ENCODE results near the gene QRFPR. TPM values are rescaled to one million over a fixed set of nuclear protein-coding genes. Genes with fewer than 3 reads are reported as not detected.

QRFPR gene
- total RNA-seq, 4 donors from 2014 or later, result 3.0 TPM; not detected in 3

DNA sequence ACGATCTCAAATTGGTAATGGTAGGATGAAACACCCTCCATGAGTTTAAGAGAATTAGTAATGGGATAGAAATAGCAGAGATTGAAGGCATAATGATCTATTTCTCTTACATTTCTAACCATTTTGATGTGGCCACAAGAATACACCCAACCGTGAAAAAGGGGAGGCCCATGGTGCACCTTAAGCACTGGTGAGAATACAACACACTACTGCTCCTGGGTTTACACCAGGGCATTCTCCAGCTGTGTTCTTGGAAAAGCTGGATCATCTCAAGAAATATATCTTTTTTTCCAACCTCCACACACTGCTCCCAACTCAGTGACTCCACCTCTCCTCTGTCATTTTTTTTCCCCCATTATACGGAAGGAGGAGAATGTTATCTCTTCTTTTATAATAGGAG is 1.5 kb downstream of the QRFPR start:
- TF ChIP-seq POLR2A (IDR thresholded peaks at IDR 0.05), result no peak
- TF ChIP-seq, protein P1, sequence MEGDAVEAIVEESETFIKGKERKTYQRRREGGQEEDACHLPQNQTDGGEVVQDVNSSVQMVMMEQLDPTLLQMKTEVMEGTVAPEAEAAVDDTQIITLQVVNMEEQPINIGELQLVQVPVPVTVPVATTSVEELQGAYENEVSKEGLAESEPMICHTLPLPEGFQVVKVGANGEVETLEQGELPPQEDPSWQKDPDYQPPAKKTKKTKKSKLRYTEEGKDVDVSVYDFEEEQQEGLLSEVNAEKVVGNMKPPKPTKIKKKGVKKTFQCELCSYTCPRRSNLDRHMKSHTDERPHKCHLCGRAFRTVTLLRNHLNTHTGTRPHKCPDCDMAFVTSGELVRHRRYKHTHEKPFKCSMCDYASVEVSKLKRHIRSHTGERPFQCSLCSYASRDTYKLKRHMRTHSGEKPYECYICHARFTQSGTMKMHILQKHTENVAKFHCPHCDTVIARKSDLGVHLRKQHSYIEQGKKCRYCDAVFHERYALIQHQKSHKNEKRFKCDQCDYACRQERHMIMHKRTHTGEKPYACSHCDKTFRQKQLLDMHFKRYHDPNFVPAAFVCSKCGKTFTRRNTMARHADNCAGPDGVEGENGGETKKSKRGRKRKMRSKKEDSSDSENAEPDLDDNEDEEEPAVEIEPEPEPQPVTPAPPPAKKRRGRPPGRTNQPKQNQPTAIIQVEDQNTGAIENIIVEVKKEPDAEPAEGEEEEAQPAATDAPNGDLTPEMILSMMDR (IDR thresholded peaks at IDR 0.05), result no peak
- H3K9me3 ChIP-seq, result no peaks in the 10 kb centered on the region
- intact Hi-C loops (cut with DNase I; ENCODE audit: low total_unique reads), result no loop called here
- H3K4me3 ChIP-seq, result no peak overlapping the region
- H3K36me3 ChIP-seq, result no peaks in the 10 kb centered on the region
- H3K27ac ChIP-seq, result no peak overlapping the region
- no peaks in the 10 kb centered on the region for H3K4me1 ChIP-seq
- peaks cover 0 to 10% of the 10 kb centered on the region in 2 donors for H3K27me3 ChIP-seq
- DNase-seq, result no peak

- peaks cover 0 to 10% of the 10 kb centered on the region in 2 donors for H3K27me3 ChIP-seq
- no peaks in the 10 kb centered on the region for H3K4me1 ChIP-seq
- H3K27ac ChIP-seq, result no peak overlapping the region
- H3K9me3 ChIP-seq, result no peaks in the 10 kb centered on the region
- no peak for DNase-seq
- no peaks in the 10 kb centered on the region for H3K36me3 ChIP-seq
- no peak for TF ChIP-seq POLR2A (IDR thresholded peaks at IDR 0.05)
- TF ChIP-seq, protein P1 (IDR thresholded peaks at IDR 0.05), result no peak
- H3K4me3 ChIP-seq, result no peak overlapping the region
- intact Hi-C loops (cut with DNase I; ENCODE audit: low total_unique reads), result no loop called here
Observed at GRCh38 chr4:121377076-121377475, 3.7 kb downstream of the QRFPR start.

DNA sequence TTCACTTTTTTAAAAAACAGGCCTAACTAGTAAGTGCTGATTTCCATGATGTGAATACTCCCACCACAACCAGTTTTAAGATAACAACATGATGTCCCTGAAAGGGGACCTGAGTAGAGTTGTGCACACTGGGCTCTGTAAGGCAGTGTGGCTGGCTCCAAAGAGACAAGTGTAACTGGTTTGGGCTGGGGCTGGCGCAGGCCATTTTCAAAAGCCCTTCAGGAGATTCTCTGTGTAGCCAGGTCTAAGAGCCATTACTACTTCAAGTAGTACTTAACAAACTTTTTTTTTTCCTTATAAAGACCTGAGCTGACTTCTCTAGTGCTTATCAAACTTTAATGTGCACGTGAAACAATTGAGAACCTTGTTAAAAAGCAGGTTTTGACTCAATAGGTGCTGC is 4.3 kb downstream of the QRFPR start:
- no peaks in the 10 kb centered on the region for H3K9me3 ChIP-seq
- peaks cover 0 to 10% of the 10 kb centered on the region in 2 donors for H3K27me3 ChIP-seq
- no peaks in the 10 kb centered on the region for H3K4me1 ChIP-seq
- no peak for TF ChIP-seq POLR2A (IDR thresholded peaks at IDR 0.05)
- TF ChIP-seq, protein P1 (IDR thresholded peaks at IDR 0.05), result no peak
- H3K36me3 ChIP-seq, result no peaks in the 10 kb centered on the region
- no peak for DNase-seq
- intact Hi-C loops (cut with DNase I; ENCODE audit: low total_unique reads), result no loop called here
- no peak overlapping the region for H3K4me3 ChIP-seq
- no peak overlapping the region for H3K27ac ChIP-seq

DNA sequence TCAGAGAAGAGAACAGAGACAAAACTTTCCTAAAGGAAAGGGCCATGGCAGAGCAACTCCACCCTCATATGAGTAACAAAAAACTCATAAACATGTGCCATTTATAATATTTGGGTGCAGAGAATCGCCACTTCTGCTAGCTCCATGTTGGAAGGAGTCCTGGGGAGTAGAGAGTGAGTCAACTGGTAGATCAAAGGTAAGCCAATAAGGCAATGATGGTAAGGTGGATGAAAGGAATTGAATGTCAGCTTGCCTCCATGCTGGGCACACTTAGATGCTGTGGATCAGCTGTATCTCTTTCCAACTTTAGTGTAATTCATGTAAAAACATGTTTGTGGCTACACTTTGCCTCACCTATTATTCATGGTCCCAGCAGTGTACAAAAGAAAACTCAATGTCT is 4.7 kb downstream of the QRFPR start:
- intact Hi-C loops (cut with DNase I; ENCODE audit: low total_unique reads), result no loop called here
- peaks cover 0 to 10% of the 10 kb centered on the region in 2 donors for H3K27me3 ChIP-seq
- no peaks in the 10 kb centered on the region for H3K36me3 ChIP-seq
- DNase-seq, result no peak
- no peaks in the 10 kb centered on the region for H3K4me1 ChIP-seq
- H3K9me3 ChIP-seq, result no peaks in the 10 kb centered on the region
- H3K27ac ChIP-seq, result no peak overlapping the region
- no peak overlapping the region for H3K4me3 ChIP-seq
- TF ChIP-seq POLR2A (IDR thresholded peaks at IDR 0.05), result no peak
- TF ChIP-seq, protein P1 (IDR thresholded peaks at IDR 0.05), result no peak

DNA sequence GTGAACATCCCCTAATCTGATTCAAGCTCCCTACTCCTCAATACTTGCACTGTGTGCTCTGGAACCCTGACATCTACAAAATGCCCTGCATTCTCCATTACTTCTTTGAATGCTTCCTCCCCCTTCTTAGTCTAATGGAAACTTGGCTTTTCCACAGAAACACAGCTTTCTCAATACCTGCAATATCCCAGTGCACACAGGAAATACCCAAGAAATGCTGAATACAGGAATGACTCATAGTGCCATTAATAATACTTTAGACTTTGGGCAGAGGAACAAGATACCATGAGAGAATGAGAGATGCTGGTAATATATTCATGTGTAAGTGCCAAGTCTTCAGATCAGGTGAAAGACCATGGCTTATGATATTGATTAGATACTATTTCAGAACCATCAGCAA is 5.6 kb downstream of the QRFPR start:
- Histone ChIP-seq H3K27ac (no peak overlapping the region), H3K9me3 (no peaks in the 10 kb centered on the region), H3K27me3 (peaks cover 0 to 10% of the 10 kb centered on the region in 2 donors), H3K4me1 (no peaks in the 10 kb centered on the region), H3K4me3 (no peak overlapping the region), H3K36me3 (no peaks in the 10 kb centered on the region)
- TF ChIP-seq POLR2A (IDR thresholded peaks at IDR 0.05), result no peak
- TF ChIP-seq, protein P1 (IDR thresholded peaks at IDR 0.05), result no peak
- intact Hi-C loops (cut with DNase I; ENCODE audit: low total_unique reads), result no loop called here
- DNase-seq, result no peak

All from uterus (tissue), 4 donors.